Kidney (tissue), 14 donors: ENCODE results near the gene GALNT1. TPM values are rescaled to one million over a fixed set of nuclear protein-coding genes. Genes with fewer than 3 reads are reported as not detected.

Source experiments
- DNase-seq, 5 donors: peaks; one replicate each; pipeline ENCODE4 v3.0.0-alpha.2; 2013 to 2020
- FAIRE-seq: peaks from 2 replicates; lab custom pipeline; 2012; peaks lifted over from hg19 to GRCh38; lab: Jason Lieb, UNC
- H3K27ac ChIP-seq, 2 donors: one replicate each; pipeline ENCODE4 v1.7.0; 2013; ENCODE audit warnings: low read depth in 2 of 2, low read length in 2 of 2, inconsistent platforms in 1 of 2
- H3K27me3 ChIP-seq: one replicate; pipeline ENCODE4 v1.7.1; 2013; ENCODE audit warnings: low read length, inconsistent platforms; ENCODE audit not compliant: control insufficient read depth, insufficient read depth
- H3K36me3 ChIP-seq, 3 donors: one replicate each; pipeline versions ENCODE4 v1.7.0 to v1.7.1; 2013; ENCODE audit warnings: low read length in 3 of 3, control low read depth in 1 of 3, inconsistent platforms in 1 of 3; ENCODE audit not compliant: insufficient read depth in 3 of 3, control insufficient read depth in 2 of 3
- H3K4me1 ChIP-seq, 3 donors: one replicate each; pipeline versions ENCODE4 v1.7.0 to v1.7.1; 2013; ENCODE audit warnings: low read length in 3 of 3, inconsistent platforms in 1 of 3, low read depth in 1 of 3; ENCODE audit not compliant: control insufficient read depth in 2 of 3, insufficient read depth in 2 of 3
- H3K4me3 ChIP-seq, 3 donors: one replicate each; pipeline versions ENCODE4 v1.7.0 to v1.8.1; 2013; ENCODE audit warnings: low read length in 3 of 3, control low read depth in 1 of 3, inconsistent platforms in 1 of 3
- H3K9ac ChIP-seq, 3 donors: one replicate each; pipeline versions ENCODE4 v1.7.0 to v1.7.1; 2013; ENCODE audit warnings: low read length in 3 of 3, control low read depth in 1 of 3, inconsistent platforms in 1 of 3
- H3K9me3 ChIP-seq, 3 donors: one replicate each; pipeline versions ENCODE4 v1.7.0 to v1.7.1; 2013; ENCODE audit warnings: low read length in 3 of 3, control low read depth in 1 of 3, inconsistent platforms in 1 of 3; ENCODE audit not compliant: control insufficient read depth in 2 of 3, insufficient read depth in 1 of 3
- intact Hi-C: fragments of 100-400 bp; cut with DNase I; formaldehyde crosslinking; loops from one replicate; pipeline ENCODE4 v1.11.1; 2022
- polyA plus RNA-seq: library from polyadenylated mRNA; stranded (reverse); fragments of 350-450 nt; fragmentation: Illumina TruSeq; extraction: RNeasy Lipid Tissue Mini Kit (QIAGEN cat#74804); gene quantifications from one replicate; pipeline ENCODE4 v1.2.3, GENCODE V29; 2014; ENCODE audit warnings: low read depth, low replicate concordance; ENCODE audit not compliant: insufficient read depth
- total RNA-seq: library from RNA; stranded (reverse); fragmentation: NEBNext Ultra II Directional; extraction: Animal tissue kit (Norgen Biotek cat#: 25700); gene quantifications from one replicate; pipeline ENCODE4 v1.2.1, GENCODE V29; 2021
- TF ChIP-seq, protein P1 (sequence below): IDR thresholded peaks from 3 replicates; pipeline ENCODE4 v1.5.1; 2012; ENCODE audit warnings: mild to moderate bottlenecking, moderate library complexity, borderline replicate concordance; ENCODE audit not compliant: insufficient read depth; ENCODE audit errors: extremely low read depth
- donor health status: control.
- donor health status: control.
- donor health status: control.
- donor health status: control.
- donor health status: control.
- donor health status: DM: yes; HTN: yes; CAD: no.
- donor health status: Normal renal cell carcinoma (clear cell type).

Gene GALNT1
- total and polyA plus RNA-seq, 2 donors from 2014 or later: 11.8 to 59.3 TPM

- H3K4me3 ChIP-seq: no peak overlapping the region
- TF ChIP-seq, protein P1, sequence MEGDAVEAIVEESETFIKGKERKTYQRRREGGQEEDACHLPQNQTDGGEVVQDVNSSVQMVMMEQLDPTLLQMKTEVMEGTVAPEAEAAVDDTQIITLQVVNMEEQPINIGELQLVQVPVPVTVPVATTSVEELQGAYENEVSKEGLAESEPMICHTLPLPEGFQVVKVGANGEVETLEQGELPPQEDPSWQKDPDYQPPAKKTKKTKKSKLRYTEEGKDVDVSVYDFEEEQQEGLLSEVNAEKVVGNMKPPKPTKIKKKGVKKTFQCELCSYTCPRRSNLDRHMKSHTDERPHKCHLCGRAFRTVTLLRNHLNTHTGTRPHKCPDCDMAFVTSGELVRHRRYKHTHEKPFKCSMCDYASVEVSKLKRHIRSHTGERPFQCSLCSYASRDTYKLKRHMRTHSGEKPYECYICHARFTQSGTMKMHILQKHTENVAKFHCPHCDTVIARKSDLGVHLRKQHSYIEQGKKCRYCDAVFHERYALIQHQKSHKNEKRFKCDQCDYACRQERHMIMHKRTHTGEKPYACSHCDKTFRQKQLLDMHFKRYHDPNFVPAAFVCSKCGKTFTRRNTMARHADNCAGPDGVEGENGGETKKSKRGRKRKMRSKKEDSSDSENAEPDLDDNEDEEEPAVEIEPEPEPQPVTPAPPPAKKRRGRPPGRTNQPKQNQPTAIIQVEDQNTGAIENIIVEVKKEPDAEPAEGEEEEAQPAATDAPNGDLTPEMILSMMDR: no peak
- no peak overlapping the region for H3K9ac ChIP-seq
- intact Hi-C loops: no loop called here
- FAIRE-seq: no peak
- peaks cover 0 to 7% (median 0%) of the 10 kb centered on the region in 3 donors for H3K9me3 ChIP-seq
- H3K36me3 ChIP-seq: no peaks in the 10 kb centered on the region
- DNase-seq: no peak
- no peaks in the 10 kb centered on the region for H3K27me3 ChIP-seq
- no peak overlapping the region for H3K27ac ChIP-seq
- H3K4me1 ChIP-seq: no peaks in the 10 kb centered on the region
These were observed 59.9 kb downstream of the GALNT1 start for GRCh38 chr18:35641467-35641866.

GRCh38 chr18:35641916-35642315, 60.4 kb downstream of the GALNT1 start:
- Histone ChIP-seq H3K4me3 (no peak overlapping the region), H3K9me3 (peaks cover 0 to 7% (median 0%) of the 10 kb centered on the region in 3 donors), H3K36me3 (no peaks in the 10 kb centered on the region), H3K9ac (no peak overlapping the region), H3K27me3 (no peaks in the 10 kb centered on the region), H3K4me1 (no peaks in the 10 kb centered on the region), H3K27ac (no peak overlapping the region)
- FAIRE-seq (no peak), DNase-seq (no peak)
- TF ChIP-seq, protein P1: no peak
- intact Hi-C loops: no loop called here

DNA sequence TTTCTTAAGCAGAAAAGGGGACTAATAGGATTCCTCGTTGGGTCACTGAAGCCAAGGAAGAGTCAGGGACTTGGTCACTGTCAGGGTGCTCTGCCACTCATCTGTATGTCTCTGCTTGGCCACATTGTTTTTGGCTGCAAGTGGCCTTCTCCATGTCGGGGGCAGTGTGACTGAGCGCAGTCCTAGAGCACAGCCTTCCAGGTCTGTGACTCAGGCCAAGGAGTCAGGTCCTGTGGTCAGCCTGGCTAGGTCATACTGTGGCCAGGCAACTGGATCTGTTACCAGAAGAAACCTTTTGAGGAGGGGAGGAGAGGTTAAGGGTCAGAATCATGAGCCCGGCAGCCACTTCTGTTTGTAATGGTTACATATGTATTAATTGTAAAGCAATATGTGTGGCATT, 61.3 kb downstream of the GALNT1 start:
- TF ChIP-seq, protein P1: no peak
- no peak for FAIRE-seq
- no peaks in the 10 kb centered on the region for H3K36me3 ChIP-seq
- peaks cover 0 to 1% (median 0%) of the 10 kb centered on the region in 3 donors for H3K9me3 ChIP-seq
- intact Hi-C loops: no loop called here
- DNase-seq: no peak
- H3K4me3 ChIP-seq: no peak overlapping the region
- no peak overlapping the region for H3K9ac ChIP-seq
- H3K4me1 ChIP-seq: no peaks in the 10 kb centered on the region
- H3K27ac ChIP-seq: no peak overlapping the region
- no peaks in the 10 kb centered on the region for H3K27me3 ChIP-seq

DNA sequence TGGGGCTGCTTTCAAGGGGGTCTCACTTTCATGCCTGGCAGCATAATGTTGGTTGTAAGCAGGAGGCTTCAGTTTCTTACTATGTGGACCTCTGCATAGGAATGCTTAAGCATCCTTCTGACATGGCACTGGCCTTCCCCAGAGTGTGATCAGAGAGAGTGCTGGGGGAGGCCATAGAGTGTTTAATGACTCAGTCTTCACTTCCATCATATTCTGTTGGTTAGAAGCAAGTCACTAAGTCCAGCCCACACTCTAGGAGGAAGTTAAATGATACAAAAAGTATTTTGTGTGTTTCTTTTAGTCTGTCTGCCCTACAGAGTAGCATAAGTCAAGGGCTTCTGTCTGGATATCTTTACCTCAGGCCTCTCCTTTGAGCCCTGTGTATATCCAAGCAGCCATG, 64.9 kb downstream of the GALNT1 start:
- Histone ChIP-seq H3K27me3 (no peaks in the 10 kb centered on the region), H3K4me3 (no peak overlapping the region), H3K9me3 (peaks cover 0 to 5% (median 0%) of the 10 kb centered on the region in 3 donors), H3K4me1 (no peaks in the 10 kb centered on the region), H3K27ac (no peak overlapping the region), H3K9ac (no peak overlapping the region), H3K36me3 (no peaks in the 10 kb centered on the region)
- intact Hi-C loops: no loop called here
- TF ChIP-seq, protein P1: no peak
- DNase-seq (no peak), FAIRE-seq (no peak)
